HL-60 (cell line): ENCODE results near the gene ZBTB7C.

Experiments
- GABPA ChIP-seq: IDR thresholded peaks from 2 replicates; pipeline ENCODE4 v1.6.1; 2012; ENCODE audit warnings: low read depth
- POLR2AphosphoS5 ChIP-seq: IDR thresholded peaks from 2 replicates; pipeline ENCODE4 v1.6.1; 2012; ENCODE audit warnings: low read depth
- TF ChIP-seq, protein P1 (sequence below): IDR thresholded peaks from one replicate; pipeline ENCODE4 v1.5.1; 2011; ENCODE audit warnings: low read length, control low read depth, inconsistent platforms; ENCODE audit not compliant: insufficient read depth
- TF ChIP-seq, protein P2 (sequence below): IDR thresholded peaks from 2 replicates; pipeline ENCODE4 v1.6.1; 2012; ENCODE audit warnings: low read depth; ENCODE audit not compliant: insufficient replicate concordance

DNA sequence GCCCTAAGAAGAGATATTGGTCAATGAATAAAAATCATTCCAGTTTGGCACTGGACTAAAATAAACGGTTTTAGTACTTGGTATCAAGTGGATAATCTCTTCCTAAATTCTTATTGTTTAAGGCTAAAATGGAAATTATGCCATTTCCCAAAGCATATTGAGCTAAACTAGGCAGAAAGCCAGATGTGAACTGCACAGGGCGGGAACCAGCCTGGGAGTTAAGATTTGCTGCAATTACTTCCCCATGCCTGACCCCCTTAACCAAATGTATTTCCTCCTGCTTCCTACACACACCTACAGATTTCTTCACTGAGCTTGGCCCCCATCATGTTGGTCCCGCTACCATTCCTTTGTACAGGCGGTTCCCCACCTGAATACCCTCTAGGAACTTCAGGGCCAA lies 12.2 kb downstream of the ZBTB7C start:
- TF ChIP-seq, protein P1, sequence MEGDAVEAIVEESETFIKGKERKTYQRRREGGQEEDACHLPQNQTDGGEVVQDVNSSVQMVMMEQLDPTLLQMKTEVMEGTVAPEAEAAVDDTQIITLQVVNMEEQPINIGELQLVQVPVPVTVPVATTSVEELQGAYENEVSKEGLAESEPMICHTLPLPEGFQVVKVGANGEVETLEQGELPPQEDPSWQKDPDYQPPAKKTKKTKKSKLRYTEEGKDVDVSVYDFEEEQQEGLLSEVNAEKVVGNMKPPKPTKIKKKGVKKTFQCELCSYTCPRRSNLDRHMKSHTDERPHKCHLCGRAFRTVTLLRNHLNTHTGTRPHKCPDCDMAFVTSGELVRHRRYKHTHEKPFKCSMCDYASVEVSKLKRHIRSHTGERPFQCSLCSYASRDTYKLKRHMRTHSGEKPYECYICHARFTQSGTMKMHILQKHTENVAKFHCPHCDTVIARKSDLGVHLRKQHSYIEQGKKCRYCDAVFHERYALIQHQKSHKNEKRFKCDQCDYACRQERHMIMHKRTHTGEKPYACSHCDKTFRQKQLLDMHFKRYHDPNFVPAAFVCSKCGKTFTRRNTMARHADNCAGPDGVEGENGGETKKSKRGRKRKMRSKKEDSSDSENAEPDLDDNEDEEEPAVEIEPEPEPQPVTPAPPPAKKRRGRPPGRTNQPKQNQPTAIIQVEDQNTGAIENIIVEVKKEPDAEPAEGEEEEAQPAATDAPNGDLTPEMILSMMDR, result no peak
- TF ChIP-seq, protein P2, sequence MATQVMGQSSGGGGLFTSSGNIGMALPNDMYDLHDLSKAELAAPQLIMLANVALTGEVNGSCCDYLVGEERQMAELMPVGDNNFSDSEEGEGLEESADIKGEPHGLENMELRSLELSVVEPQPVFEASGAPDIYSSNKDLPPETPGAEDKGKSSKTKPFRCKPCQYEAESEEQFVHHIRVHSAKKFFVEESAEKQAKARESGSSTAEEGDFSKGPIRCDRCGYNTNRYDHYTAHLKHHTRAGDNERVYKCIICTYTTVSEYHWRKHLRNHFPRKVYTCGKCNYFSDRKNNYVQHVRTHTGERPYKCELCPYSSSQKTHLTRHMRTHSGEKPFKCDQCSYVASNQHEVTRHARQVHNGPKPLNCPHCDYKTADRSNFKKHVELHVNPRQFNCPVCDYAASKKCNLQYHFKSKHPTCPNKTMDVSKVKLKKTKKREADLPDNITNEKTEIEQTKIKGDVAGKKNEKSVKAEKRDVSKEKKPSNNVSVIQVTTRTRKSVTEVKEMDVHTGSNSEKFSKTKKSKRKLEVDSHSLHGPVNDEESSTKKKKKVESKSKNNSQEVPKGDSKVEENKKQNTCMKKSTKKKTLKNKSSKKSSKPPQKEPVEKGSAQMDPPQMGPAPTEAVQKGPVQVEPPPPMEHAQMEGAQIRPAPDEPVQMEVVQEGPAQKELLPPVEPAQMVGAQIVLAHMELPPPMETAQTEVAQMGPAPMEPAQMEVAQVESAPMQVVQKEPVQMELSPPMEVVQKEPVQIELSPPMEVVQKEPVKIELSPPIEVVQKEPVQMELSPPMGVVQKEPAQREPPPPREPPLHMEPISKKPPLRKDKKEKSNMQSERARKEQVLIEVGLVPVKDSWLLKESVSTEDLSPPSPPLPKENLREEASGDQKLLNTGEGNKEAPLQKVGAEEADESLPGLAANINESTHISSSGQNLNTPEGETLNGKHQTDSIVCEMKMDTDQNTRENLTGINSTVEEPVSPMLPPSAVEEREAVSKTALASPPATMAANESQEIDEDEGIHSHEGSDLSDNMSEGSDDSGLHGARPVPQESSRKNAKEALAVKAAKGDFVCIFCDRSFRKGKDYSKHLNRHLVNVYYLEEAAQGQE, result no peak
- TF ChIP-seq POLR2AphosphoS5 (no peak), GABPA (no peak)
